ENCODE data around the gene KLC3. TPM values are rescaled to one million over a fixed set of nuclear protein-coding genes. Genes with fewer than 3 reads are reported as not detected.

Gene KLC3
- total RNA-seq, 6 experiments from 2014 or later = 0.22 to 0.26 TPM; not detected in 4

DNA sequence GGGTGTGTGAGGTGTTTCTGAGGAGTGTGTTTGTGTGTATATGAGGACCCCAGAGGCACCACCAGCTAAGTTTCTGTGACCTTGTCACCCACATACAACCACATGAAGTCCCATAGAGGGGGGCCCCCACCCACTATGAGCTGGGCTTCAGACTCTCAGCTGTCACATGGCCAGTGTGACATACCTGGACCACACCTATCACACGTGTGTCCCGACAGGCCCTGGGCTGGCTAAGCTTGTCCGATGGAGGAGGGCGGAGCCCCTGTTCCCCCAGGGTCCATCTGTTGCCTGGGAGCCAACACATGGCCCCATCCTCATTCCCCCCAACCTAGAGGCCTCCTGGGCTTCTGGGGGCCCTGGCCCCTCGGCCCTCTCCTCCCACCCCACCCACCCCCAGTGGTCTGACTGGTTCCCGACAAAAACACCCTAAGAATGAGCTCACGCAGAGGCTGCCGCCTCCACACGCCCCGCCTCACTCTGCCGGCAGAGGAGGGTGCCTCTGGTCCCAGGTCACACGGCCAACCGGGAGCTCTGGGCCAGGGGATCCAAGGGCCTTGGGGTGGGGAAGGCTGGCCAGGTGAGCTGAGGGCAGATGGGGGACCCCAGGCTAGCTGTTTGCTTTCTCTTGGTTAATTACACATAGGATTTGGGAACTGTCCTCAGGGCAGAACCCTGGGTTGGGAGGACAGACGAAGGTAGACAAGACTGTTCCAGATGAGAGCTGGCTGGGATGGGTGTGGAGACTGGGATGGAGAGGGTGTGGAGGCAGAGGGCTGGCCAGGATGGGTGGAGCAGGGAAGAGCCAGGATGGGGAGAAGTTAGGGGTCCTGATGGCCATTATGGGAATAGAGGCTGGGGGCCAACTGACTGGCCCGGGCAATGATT, 4.3 kb downstream of the KLC3 start:
- TF ChIP-seq POLR2A (IDR thresholded peaks at IDR 0.05) = no peak
- TF ChIP-seq, protein P1, sequence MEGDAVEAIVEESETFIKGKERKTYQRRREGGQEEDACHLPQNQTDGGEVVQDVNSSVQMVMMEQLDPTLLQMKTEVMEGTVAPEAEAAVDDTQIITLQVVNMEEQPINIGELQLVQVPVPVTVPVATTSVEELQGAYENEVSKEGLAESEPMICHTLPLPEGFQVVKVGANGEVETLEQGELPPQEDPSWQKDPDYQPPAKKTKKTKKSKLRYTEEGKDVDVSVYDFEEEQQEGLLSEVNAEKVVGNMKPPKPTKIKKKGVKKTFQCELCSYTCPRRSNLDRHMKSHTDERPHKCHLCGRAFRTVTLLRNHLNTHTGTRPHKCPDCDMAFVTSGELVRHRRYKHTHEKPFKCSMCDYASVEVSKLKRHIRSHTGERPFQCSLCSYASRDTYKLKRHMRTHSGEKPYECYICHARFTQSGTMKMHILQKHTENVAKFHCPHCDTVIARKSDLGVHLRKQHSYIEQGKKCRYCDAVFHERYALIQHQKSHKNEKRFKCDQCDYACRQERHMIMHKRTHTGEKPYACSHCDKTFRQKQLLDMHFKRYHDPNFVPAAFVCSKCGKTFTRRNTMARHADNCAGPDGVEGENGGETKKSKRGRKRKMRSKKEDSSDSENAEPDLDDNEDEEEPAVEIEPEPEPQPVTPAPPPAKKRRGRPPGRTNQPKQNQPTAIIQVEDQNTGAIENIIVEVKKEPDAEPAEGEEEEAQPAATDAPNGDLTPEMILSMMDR (IDR thresholded peaks at IDR 0.05) = no peak
- H3K36me3 ChIP-seq = no peaks in the 10 kb centered on the region
- H3K27me3 ChIP-seq = no peaks in the 10 kb centered on the region
- ATAC-seq (no peak), DNase-seq (no peak)
- H3K4me1 ChIP-seq = peaks cover 0 to 7% (median 0%) of the 10 kb centered on the region in 4 donors
- H3K27ac ChIP-seq = no peak overlapping the region
- intact Hi-C loops (cut with DNase I) = loop anchor here in 1 of 2 donors (10.0 kb wide), 1 partner anchor 190 kb away; no protein-coding TSS in a partner anchor
- H3K9me3 ChIP-seq = no peaks in the 10 kb centered on the region
- no peak overlapping the region for H3K4me3 ChIP-seq
- WGBS (ENCODE audit: insufficient coverage, low coverage, low lambda C conversion rate, missing lambda C conversion rate) = 100% methylated on average over 1 of the region's 15 CpGs

DNA sequence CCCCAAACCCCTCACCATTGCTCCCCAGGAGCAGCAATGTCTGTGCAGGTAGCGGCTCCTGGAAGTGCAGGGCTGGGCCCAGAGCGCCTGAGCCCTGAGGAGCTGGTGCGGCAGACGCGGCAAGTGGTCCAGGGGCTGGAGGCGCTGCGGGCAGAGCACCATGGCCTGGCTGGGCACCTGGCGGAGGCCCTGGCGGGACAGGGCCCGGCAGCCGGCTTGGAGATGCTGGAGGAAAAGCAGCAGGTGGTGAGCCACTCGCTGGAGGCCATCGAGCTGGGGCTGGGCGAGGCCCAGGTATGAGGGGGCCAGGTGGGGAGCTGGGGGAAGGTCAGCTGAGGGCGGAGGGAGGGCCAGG, 4.9 kb downstream of the KLC3 start:
- 82% methylated on average over 3 of the region's 15 CpGs for WGBS (ENCODE audit: insufficient coverage, low coverage, low lambda C conversion rate, missing lambda C conversion rate)
- no peak overlapping the region for H3K27ac ChIP-seq
- no peak for DNase-seq
- intact Hi-C loops (cut with DNase I) = loop anchor here in 1 of 2 donors (10.0 kb wide), 1 partner anchor 191 kb away; no protein-coding TSS in a partner anchor
- no peaks in the 10 kb centered on the region for H3K36me3 ChIP-seq
- ATAC-seq = no peak
- H3K4me3 ChIP-seq = no peak overlapping the region
- TF ChIP-seq POLR2A (IDR thresholded peaks at IDR 0.05) = no peak
- TF ChIP-seq, protein P1 (IDR thresholded peaks at IDR 0.05) = no peak
- no peaks in the 10 kb centered on the region for H3K9me3 ChIP-seq
- H3K4me1 ChIP-seq = peaks cover 0 to 3% (median 0%) of the 10 kb centered on the region in 4 donors
- no peaks in the 10 kb centered on the region for H3K27me3 ChIP-seq

DNA sequence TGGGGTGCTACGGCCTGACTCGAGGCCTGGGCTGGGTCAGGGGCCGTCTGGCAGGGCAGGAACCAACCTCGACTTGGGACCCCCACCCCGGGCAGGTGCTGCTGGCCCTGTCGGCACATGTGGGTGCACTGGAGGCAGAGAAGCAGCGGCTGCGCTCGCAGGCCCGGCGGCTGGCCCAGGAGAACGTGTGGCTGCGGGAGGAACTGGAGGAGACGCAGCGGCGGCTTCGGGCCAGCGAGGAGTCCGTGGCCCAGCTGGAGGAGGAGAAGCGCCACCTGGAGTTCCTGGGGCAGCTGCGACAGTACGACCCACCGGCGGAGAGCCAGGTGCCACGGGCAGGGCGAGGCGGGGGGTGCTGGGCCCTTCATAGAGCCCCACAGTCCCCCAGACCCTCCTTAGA, 5.9 kb downstream of the KLC3 start:
- no peaks in the 10 kb centered on the region for H3K9me3 ChIP-seq
- no peaks in the 10 kb centered on the region for H3K27me3 ChIP-seq
- WGBS (ENCODE audit: insufficient coverage, low coverage, low lambda C conversion rate, missing lambda C conversion rate) = 3% methylated on average over 7 of the region's 27 CpGs
- ATAC-seq (no peak), DNase-seq (no peak)
- H3K4me1 ChIP-seq = no peaks in the 10 kb centered on the region
- intact Hi-C loops (cut with DNase I) = loop anchor here in 1 of 2 donors (10.0 kb wide), 1 partner anchor 192 kb away; no protein-coding TSS in a partner anchor
- H3K27ac ChIP-seq = no peak overlapping the region
- no peak overlapping the region for H3K4me3 ChIP-seq
- TF ChIP-seq, protein P1 (IDR thresholded peaks at IDR 0.05) = no peak
- no peak for TF ChIP-seq POLR2A (IDR thresholded peaks at IDR 0.05)
- H3K36me3 ChIP-seq = no peaks in the 10 kb centered on the region

DNA sequence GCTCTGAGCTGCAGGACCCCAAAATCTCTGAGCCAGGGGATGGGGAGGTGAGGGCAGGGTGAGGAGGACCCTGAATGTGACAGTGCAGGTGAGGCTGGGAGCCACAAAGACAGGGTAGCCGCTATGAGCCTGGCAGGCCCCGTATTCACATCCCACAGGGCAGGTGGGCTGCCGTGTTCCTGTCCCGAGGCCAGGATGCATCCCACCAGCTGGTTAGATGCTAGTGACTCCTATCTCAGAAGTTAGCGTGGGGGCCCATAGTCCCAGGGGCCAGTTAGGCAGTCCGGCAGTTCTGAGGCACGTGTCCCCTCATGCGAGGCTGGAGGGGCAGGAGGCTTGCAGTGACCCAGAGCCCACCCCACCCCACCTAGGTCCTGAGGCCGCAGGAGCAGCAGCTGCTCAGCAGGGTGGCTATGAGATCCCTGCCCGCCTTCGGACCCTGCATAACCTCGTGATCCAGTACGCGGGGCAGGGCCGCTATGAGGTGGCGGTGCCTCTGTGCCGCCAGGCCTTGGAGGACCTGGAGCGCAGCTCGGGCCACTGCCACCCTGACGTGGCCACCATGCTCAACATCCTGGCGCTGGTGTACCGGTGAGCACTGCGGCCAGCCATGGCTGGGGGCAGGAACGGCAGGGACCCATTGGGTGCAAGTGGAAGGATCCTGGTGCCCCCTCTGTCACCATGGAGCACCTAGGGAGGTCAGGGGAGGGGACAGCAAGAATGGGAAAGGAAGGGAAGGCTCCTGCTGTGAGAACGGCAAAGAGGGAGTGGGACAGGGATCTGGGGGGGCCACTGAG, 7.2 kb downstream of the KLC3 start:
- no peak for ATAC-seq
- Histone ChIP-seq H3K4me1 (no peaks in the 10 kb centered on the region), H3K9me3 (no peaks in the 10 kb centered on the region), H3K27ac (no peak overlapping the region), H3K4me3 (no peak overlapping the region), H3K36me3 (peaks cover 0 to 6% (median 0%) of the 10 kb centered on the region in 4 donors), H3K27me3 (no peaks in the 10 kb centered on the region)
- no peak for TF ChIP-seq POLR2A (IDR thresholded peaks at IDR 0.05)
- TF ChIP-seq, protein P1 (IDR thresholded peaks at IDR 0.05) = no peak
- intact Hi-C loops (cut with DNase I) = loop anchor here in 1 of 2 donors (10.0 kb wide), 1 partner anchor 193 kb away; no protein-coding TSS in a partner anchor
- WGBS (ENCODE audit: insufficient coverage, low coverage, low lambda C conversion rate, missing lambda C conversion rate) = 46% methylated on average over 2 of the region's 25 CpGs
- DNase-seq = no peak
